GM21447 (cell line): Measurements from ENCODE around the gene SMTNL2.
A peak's percentile ranks its signal among the peaks of the same experiment; 100 is the strongest.
"Not testable (repeated sequence)": the region's sequence is repeated elsewhere in the genome, so short reads cannot be mapped to it uniquely, and the experiment has no call there.

Source experiments
- ATAC-seq: cut with Tn5 transposase; IDR thresholded peaks from one replicate; pipeline ENCODE4 v1.9.1; 2021; ENCODE audit not compliant: unreplicated experiment

The SMTNL2 gene

GRCh38 chr17:4631836-4632580 lies 47.7 kb downstream of the SMTNL2 start:
- no peak for ATAC-seq

GRCh38 chr17:4632581-4632920 lies 48.2 kb downstream of the SMTNL2 start:
- ATAC-seq: no peak

GRCh38 chr17:4633643-4634042 lies 49.3 kb downstream of the SMTNL2 start:
- no peak for ATAC-seq

GRCh38 chr17:4634976-4635375 lies 50.6 kb downstream of the SMTNL2 start:
- no peak for ATAC-seq

- peak; percentile 57 for ATAC-seq
These were observed 51.6 kb downstream of the SMTNL2 start for GRCh38 chr17:4635823-4636375.

GRCh38 chr17:4636474-4637100 lies 52.3 kb downstream of the SMTNL2 start:
- ATAC-seq: no peak

- not testable (repeated sequence) for ATAC-seq
These were observed 54.4 kb downstream of the SMTNL2 start for GRCh38 chr17:4638766-4639165.

GRCh38 chr17:4639301-4640059 lies 55.2 kb downstream of the SMTNL2 start:
- not testable (repeated sequence) for ATAC-seq

GRCh38 chr17:4640569-4641188 lies 56.4 kb downstream of the SMTNL2 start:
- ATAC-seq: not testable (repeated sequence)

GRCh38 chr17:4641297-4642195 lies 57.2 kb downstream of the SMTNL2 start, which contains the start of gene ALOX15:
Gene ALOX15, minus strand, starts transcription at chr17:4641678. Its CDS starts 27 bp downstream, at chr17:4641651.
- ATAC-seq: no peak

- no peak for ATAC-seq
These were observed 58.0 kb downstream of the SMTNL2 start for GRCh38 chr17:4642286-4642685.

- ATAC-seq: no peak
These were observed 59.3 kb downstream of the SMTNL2 start for GRCh38 chr17:4643676-4644075.

GRCh38 chr17:4645642-4646041 lies 61.3 kb downstream of the SMTNL2 start:
- ATAC-seq: no peak

GRCh38 chr17:4648741-4649140 lies 64.4 kb downstream of the SMTNL2 start:
- ATAC-seq: no peak

- ATAC-seq: no peak
These were observed 68.7 kb downstream of the SMTNL2 start for GRCh38 chr17:4652997-4653396.

- not testable (repeated sequence) for ATAC-seq
These were observed 71.6 kb downstream of the SMTNL2 start for GRCh38 chr17:4655933-4656332.

- ATAC-seq: no peak
These were observed 73.3 kb downstream of the SMTNL2 start for GRCh38 chr17:4657678-4658077.
